Endothelial cell of umbilical vein (primary cell): ENCODE results near the gene COPS7A.

Experiments
- CTCF ChIP-seq, 2 donors: IDR thresholded peaks; 1 replicate in 1 of 2; 2 replicates in 1 of 2; pipeline ENCODE4 v1.5.1; 2011; ENCODE audit warnings: low read length in 2 of 2, mild to moderate bottlenecking in 2 of 2, moderate library complexity in 2 of 2, control low read depth in 1 of 2, inconsistent platforms in 1 of 2, low read depth in 1 of 2; ENCODE audit not compliant: insufficient read depth in 1 of 2; ENCODE audit errors: extremely low read depth in 1 of 2
- EZH2 ChIP-seq: IDR thresholded peaks from 2 replicates; pipeline ENCODE4 v1.6.1; 2012; ENCODE audit warnings: borderline replicate concordance, low read depth, mild to moderate bottlenecking, moderate library complexity, low read length, inconsistent platforms; ENCODE audit not compliant: severe bottlenecking
- JUN ChIP-seq: IDR thresholded peaks from 2 replicates; pipeline ENCODE4 v1.6.1; 2011; ENCODE audit warnings: borderline replicate concordance, low read depth; ENCODE audit not compliant: insufficient read length, insufficient read depth
- POLR2AphosphoS5 ChIP-seq: IDR thresholded peaks from 2 replicates; pipeline ENCODE4 v1.6.1; 2012; ENCODE audit warnings: low read depth, mild to moderate bottlenecking, control low read depth, low read length, moderate library complexity; ENCODE audit not compliant: insufficient read depth

DNA sequence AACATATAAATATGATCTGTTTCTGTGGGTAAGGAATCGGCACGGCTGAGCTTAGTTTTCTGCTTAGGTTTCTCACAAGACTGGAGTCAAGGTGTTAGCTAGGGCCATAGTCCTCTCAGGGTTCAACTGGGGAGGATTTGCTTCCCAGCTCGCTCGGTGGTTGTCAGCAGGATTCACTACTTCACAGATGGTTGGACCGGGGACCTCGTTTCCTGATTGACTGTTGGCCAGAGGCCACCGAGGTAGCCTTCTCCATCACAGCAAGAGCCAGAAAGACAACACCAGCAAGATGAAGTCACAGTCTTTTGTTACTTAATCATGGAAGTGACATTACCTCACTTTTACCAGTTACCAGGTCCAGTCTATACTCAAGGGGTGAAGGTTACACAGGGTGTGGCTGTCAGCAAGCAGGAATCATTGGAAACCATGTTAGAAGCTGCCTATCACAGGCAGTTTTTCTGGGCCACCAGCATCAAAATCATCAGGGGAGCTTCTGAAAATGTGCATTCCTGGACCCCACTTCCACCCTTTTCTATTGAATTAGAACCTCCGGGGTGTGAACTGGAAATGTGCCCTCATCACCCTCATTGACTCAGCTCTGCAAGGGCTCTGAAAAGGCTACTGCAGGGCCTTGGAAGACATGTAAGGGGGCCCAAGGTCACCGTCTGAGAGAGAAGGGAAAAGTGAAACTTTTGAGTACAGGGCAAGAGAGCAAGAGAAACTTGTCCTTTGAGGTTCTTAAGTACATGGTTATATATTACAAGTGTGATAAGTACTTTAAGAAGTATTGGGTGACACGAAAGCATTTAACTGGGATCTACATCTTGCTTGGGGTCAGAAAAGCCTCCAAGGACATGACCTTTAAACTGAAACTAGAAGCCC lies 10.9 kb downstream of the COPS7A start:
- TF ChIP-seq CTCF (IDR thresholded peaks at IDR 0.05; ENCODE audit: extremely low read depth in 1 of 2, insufficient read depth in 1 of 2, low read depth in 1 of 2, low read length in 2 of 2) (no peak), POLR2AphosphoS5 (no peak), EZH2 (no peak), JUN (no peak)
